ENCODE data around the gene POLR1A.

Gene POLR1A

GRCh38 chr2:86064006-86064405 is 41.7 kb downstream of the POLR1A start:
- DNase-seq = no peak

GRCh38 chr2:86062043-86062442 is 43.6 kb downstream of the POLR1A start:
- DNase-seq = no peak

- DNase-seq = peak; percentile 37
Measured at GRCh38 chr2:86056590-86057331, 48.9 kb downstream of the POLR1A start.

DNA sequence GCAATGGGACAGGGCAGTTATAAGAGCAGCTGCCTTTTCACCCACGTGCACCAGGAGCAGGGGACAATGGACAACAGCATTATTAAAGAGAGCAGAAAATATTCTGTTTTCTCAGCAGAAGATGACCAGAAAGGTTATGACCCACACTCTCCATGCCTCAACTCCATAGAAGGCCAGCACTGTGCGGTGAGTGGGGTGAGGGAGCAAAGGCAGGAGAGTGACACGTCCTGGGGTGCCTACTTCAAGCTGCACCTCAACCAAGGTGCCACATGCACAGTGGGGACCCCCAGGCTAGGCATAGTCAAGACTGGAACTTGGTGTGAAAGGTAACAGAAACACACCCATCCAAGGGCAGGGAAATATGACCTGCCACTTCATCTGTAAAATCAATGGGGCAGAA is 50.4 kb downstream of the POLR1A start:
- no peak for DNase-seq

- DNase-seq = peak; percentile 91
Measured at GRCh38 chr2:86054535-86055082, 51.1 kb downstream of the POLR1A start.

- DNase-seq = no peak
Measured at GRCh38 chr2:86053166-86053565, 52.5 kb downstream of the POLR1A start.

DNA sequence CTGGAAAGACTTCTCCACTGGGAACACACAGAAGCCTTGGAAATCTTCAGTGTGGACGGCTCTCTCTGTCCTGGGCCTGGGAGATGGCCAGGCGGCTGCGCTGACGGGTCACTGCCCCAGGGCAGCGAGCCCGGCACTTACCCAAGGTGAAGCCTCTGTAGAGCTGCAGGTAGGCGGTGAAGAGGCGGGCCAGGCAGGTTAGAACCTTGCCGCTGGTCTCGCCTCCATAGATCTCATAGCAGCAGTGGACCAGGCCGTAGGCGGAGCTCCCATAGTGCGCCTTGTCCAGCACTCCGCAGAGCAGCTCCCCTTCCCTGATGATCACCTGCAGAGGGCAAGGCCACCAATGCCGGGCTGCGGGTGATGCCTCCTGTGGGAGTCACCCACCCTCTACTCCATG is 53.0 kb downstream of the POLR1A start:
- no peak for DNase-seq

GRCh38 chr2:86052265-86052664 is 53.4 kb downstream of the POLR1A start:
- DNase-seq = no peak

GRCh38 chr2:86050301-86050700 is 55.4 kb downstream of the POLR1A start:
- DNase-seq = no peak

DNA sequence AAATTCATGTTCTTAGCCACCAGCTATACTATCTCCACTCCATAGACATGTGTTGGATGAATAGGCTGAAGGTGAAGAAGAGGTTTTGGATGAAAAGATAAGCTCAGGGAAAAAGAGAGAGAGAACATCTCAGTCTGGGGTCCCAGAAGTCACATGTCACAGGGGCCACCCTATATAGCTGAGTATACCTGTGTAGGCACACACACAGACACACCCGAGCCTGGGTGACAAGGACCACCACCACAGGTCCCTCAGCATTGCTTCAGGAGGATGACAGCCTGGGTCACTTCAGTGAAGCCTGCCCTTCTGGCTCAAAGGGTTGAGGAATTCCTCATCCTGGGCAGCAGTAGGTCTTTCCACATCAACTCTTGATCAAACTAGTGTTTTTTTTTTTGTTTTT is 56.2 kb downstream of the POLR1A start:
- no peak for DNase-seq

- DNase-seq = no peak
Measured at GRCh38 chr2:86048888-86049287, 56.8 kb downstream of the POLR1A start.

- DNase-seq = no peak
Measured at GRCh38 chr2:86048383-86048701, 57.3 kb downstream of the POLR1A start.

DNA sequence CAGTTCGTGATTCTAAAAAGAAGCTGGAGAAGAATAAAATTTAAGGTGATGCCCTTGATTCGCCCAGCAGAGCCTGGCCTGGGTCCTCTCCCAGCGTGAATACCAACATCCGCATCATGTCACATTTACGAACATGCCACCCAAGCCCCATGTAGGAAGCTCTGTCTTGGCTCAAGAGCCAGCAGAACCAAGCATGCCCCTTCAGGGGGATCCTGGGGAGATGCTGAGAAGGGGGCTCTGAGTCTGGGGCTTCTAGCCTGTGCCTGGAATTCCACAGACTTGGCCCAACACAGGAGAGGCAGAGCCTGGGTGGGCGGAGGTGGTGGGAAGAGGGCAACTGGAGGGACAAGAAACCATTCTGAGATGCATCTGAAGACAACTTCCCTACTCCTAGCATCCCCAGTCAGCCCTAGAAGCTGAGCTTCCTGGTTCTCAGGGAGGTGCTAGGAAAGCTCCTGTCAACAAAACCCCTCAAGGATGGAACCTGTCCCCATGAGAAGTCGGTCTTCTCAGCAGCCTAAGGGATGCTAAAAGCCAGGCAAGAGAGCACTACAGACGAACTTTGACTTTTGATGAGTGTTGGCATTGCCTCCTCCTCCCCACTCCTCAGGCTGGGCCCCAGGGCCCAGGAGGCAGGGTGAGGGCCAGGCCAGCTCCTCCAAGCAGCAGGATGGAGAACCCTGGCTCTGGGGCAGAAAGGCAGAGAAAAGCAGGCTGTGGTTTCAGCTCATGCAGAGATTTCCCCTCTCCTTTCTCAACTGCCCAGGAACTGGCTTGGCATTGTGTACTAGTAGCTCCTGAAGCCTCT is 57.9 kb downstream of the POLR1A start:
- DNase-seq = no peak

DNA sequence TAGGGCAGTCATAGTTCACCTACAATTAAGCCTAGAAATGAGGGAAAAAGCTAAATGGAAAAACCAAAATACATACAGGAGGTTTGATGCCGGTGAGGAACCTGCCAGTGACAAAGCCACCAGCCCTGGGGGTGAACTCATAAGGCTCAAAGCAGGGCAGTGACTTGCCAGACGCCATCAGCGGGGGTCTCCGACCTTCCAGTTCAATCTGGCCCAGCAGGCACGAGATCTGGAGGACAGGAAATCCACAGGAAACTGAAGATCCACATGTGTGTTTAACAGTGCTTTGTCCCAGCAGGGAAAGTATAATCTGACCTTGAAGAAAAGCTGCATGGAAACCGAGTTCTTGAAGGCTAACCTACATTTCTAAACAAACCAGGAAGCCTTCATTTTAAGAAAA is 60.1 kb downstream of the POLR1A start:
- no peak for DNase-seq

- DNase-seq = no peak
Measured at GRCh38 chr2:86044614-86045013, 61.1 kb downstream of the POLR1A start.

GRCh38 chr2:86044045-86044444 is 61.6 kb downstream of the POLR1A start:
- no peak for DNase-seq

DNA sequence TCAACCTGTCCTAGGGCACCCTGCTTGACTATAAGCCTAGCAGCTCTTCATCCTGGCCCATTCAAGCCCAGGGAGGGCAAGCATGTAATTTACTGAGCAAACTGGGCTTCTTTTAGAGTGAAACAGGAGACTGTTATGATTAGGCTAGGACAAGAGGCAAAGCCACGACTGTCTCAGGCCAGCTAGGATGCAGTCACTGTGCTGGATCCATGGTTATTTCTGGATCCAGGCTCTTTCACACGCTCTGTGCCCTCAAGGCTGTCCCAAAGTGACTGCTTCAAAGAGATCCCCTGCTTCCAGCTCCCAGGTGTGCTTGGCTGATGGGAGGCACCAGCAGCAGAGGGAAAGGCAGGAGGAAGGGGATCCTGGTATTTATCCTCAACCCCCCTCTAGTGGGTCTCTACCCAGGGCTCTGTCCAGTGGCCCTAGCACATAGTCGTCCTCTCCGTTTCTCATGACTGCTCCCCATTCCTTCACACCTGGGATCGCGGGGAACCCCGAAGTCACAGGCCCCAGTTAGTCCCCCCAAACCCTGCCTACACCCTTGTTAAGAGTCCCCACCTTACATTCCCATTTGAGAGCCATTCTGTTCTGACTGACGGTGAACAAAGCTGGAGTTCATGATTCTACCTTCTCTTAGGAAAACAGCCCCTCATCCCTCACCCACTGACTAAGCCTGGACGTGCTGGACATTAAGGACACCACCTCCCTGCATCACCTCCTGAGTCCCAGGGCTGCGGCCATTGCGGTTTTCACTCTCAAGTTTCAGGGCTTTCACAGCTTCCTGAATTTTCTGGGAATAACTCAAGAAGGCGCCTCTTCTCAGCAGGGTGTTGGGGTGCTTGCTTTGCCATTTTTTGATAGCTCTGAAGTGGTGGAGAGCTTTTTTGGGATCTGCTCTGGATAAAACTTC is 63.2 kb downstream of the POLR1A start:
- no peak for DNase-seq

DNA sequence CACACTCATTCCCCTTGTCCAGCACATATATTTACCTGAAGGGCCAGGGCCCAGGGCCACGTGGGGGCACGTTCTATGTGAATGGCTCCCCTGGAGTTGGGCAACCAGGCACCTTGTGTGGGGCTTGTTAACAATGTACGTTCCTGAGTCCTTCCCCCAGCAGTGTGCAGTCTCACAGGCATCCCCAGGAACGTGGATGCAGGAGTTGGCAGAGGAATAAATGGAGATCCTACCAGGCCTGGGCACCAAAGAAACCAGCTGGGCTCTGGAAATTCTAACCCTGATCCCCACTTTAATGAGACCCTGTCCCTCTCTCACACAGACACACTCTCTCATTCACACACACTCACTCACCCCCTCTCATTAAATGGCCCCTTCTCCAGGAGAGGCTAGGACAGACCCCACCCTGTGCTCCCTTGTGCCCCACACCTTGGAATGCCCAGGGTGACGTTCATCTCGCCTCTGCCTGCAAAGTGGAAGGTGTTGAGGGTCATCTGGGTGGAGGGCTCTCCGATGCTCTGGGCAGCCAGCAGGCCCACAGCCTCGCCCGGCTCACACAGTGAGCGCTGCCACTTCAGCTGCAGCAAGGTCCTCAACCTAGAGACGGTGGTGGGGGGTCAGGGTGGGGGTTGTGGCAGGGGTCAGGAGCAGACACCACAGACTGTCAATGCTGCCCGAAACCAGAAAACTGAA is 65.6 kb downstream of the POLR1A start:
- DNase-seq = no peak

DNA sequence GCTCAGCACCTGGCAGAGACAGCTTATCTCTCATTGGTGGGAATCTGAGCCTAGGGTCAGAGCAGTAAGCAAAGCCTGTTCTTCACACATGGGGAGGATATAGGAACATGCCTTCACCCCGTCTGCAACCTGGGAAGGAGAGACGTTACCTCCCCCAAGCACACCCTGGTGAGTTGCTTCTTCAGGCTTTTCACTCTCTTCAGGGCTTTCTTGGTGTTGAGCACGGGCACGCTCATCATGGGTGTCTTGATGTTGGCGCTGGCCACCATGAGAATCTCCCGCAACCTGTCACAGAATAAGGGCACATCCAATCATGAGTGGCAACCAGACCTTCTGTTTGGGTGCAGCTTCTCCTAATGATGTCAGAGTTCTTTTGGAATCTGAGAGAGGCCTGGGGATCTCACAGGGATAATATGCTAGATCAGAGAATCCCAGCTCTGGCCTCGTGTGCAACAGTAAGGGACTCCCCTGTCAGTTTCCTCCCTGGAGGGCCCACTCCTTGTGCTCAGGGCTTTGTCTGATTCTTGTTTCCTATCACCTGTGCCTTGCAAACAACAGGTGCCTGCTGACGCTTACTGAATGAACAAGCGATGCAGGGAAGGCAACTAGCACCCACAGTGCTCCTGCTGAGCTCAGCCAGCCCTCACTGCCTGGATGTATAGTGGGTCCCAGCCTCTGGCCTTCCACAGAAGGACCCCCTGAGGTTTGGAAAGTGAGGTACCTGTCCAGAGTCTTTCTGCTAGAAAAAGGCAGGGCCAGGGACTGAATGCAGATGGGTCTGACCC is 66.3 kb downstream of the POLR1A start:
- DNase-seq = no peak

- DNase-seq = peak; percentile 67
Measured at GRCh38 chr2:86038291-86039081, 67.2 kb downstream of the POLR1A start.

DNA sequence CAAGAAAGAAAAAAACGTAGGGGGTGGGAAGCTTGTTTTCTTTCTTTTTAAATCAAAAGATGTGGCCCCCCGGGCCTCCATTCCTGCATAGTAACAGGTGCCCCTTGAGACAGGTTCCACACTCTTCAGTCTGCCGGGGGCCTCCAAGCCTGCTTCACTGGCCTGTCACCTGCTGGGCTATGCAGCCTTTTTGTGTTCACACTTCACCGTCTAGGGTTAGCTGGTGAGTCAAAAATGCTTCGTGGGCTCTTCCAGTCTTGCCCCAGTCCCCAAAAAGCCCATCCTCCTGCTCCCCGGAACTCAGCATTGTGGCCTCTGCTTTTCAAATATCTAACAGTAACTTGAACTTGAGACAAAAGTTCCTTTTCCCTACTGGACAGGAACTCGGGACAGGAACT is 67.9 kb downstream of the POLR1A start:
- no peak for DNase-seq
